LoVo (cell line): ENCODE results near the gene NADSYN1.

ENCODE experiments used
- DNase-seq: peaks from one replicate; pipeline ENCODE4 v3.0.0-alpha.2; 2016; ENCODE audit warnings: low spot score

The NADSYN1 gene

GRCh38 chr11:71491531-71491930 is 38.5 kb downstream of the NADSYN1 start:
- DNase-seq = no peak

DNA sequence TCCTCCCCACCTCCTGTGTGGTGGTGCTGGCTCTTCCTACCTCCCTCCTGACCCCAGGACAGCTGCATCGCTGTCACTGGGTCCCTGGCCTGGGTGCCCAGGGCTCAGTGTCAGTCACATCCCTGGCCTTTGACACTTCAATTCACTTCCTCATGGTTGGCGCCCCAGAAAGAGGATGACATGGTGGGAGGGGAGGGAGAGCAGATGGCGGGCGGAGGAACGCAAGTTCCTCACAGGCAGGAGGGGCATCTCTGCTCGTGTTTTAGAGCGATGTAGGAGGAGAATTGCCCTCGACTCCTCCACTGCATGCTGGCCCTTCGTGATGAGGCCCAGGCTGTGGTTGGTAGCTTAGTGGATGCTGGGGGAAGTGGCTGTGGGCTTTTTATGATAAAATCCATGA is 38.9 kb downstream of the NADSYN1 start:
- DNase-seq = no peak

GRCh38 chr11:71495286-71496230 is 42.6 kb downstream of the NADSYN1 start:
- no peak for DNase-seq

DNA sequence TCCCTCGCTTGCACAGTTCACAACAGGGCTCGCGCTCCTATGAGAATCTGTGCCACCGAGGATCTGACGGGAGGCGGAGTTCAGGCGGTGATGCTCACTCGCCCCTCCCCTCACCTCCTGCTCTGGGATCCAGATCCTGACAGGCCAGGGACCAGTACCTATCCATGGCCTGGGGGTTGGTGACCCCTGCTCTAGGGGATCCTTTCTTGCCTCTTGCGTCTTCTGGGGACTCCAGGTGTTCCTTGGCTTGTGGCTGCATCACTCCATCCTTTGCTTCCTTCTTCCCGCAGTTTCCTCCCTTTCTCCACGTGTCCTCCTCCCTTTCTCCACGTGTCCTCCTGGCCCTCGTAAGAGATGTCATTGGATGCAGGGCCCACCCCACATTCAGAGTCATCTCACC is 43.4 kb downstream of the NADSYN1 start:
- no peak for DNase-seq

- DNase-seq = no peak
Observed at GRCh38 chr11:71498091-71498490, 45.1 kb downstream of the NADSYN1 start.

GRCh38 chr11:71499125-71499524 is 46.1 kb downstream of the NADSYN1 start:
- no peak for DNase-seq

DNA sequence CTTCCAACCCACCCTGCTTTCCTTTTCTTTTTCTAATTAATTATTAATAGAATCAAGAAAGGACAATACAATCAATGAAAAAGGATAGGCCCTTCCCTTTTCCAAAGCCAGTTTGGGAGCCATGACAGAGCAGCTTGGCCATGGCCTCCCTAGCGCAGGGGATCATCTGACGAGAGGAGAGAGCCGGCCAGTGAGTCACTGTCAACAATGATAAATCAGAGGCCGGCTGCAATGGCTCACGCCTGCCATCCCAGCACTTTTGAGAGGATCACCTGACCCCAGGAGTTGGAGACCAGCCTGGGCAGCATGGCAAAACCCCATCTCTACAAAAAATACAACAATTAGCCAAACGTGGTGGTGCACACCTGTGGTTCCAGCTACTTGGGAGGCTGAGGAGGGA is 46.5 kb downstream of the NADSYN1 start:
- no peak for DNase-seq

GRCh38 chr11:71500601-71501021 is 47.6 kb downstream of the NADSYN1 start:
- DNase-seq = peak; percentile 52

GRCh38 chr11:71501071-71501985 is 48.3 kb downstream of the NADSYN1 start:
- DNase-seq = no peak

- no peak for DNase-seq
Observed at GRCh38 chr11:71502026-71502425, 49.0 kb downstream of the NADSYN1 start.

- no peak for DNase-seq
Observed at GRCh38 chr11:71502871-71503435, 50.0 kb downstream of the NADSYN1 start.

GRCh38 chr11:71504531-71504930 is 51.5 kb downstream of the NADSYN1 start:
- DNase-seq = no peak

- DNase-seq = no peak
Observed at GRCh38 chr11:71505001-71505400, 52.0 kb downstream of the NADSYN1 start.

DNA sequence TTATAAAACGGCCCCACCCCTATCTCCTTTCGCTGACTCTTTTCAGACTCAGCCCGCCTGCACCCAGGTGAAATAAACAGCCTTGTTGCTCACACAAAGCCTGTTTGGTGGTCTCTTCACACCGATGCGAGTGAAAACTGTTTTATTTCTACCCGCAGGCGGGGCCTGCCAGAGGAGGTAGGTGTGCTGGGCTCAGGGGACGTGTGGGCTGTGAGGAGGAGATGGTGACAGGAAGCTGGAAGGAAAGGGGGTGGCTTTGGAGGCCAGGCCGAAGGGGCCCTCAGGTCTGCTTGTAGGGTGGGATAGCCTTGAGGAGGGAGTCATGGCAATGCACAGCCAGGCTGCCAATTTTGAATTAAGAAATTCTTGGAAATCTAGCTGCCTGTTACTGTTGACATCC is 52.8 kb downstream of the NADSYN1 start:
- DNase-seq = no peak

DNA sequence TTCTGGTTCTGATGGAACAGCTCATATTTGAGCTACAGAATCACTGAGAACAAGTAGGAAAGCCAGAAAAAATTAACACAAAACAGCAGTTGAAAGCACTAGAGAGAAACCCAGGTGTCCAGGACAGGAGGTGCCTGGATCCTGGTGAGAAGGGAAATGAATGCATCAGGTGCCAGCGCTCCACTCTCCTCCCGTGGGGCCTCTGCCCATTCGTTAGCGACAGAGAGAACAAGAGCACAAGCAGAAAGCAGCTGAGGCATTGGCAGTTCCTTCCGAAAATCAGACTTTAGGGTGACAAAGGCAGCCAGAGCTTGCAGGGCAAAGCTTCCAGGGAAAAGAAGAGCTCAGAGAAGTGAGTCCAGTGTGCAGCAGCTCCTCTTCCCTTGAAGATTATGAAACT is 54.1 kb downstream of the NADSYN1 start:
- DNase-seq = no peak

DNA sequence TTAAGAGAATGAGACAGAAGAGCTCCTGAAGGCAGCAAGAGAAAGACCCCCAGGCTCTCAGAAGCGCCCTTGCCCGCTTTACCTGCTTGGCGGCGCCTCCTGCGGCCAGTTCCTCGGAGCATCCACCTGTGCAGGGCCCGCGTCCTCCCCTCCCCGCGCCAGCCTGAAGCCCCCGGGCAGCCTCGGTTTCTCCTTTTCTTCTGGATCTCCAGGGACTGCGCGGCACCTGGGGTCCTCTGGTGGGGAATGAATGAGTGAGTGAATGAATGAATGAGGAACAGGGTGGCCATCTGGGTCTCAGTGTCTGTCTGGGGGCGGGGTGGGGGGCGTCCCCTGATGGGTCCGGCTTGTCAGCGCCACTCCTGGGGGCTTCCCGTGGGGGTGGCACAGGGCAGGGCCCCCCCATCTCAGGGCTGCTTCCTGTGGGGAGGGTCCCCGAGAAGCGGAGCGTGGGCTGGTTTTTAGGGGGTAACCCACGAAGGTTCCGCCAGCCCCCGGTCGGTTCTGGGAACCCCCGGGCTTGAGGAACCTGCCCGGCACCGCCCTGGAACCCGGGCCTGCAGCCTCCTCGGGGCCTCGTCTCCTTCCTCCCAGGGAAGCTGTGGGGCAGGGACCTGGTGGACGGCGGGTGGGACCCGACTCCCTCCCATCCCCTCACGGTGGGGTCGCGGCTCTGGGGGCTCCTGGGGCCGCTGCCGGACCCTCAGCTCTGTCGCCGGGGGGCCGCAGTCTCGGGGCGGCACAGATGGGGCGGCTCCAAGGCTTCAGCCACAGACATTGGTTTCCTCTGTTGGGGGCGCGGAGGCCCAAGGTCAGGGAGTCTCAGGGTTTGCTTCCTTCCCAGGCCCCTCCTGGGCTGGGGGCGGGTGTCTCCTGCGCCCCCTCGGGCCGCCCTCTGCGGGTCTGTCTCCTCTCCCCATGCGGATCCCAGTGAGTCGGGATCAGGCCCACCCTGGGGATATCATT is 65.8 kb downstream of the NADSYN1 start:
- no peak for DNase-seq

DNA sequence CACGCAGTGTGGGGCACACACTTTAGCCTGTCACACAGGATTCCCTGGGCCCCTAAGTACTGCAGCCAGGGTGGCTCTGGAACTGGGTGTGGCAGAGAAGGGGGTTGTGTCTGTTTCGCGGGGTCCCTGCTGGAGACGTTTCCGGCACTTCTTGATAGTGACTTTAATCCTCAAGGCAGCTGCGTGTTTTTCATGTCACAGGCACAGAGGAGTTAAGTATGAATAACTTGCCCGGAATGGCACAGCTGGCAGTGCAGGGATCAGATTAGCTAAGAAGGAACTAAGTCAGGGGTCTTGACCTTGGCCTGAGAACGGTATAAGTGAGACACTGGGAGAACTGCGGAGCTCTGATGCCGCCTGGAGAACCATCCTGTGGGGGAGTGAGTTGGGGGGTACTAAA is 66.5 kb downstream of the NADSYN1 start:
- no peak for DNase-seq

- no peak for DNase-seq
Observed at GRCh38 chr11:71525188-71525937, 72.4 kb downstream of the NADSYN1 start.

GRCh38 chr11:71525938-71526495 is 73.0 kb downstream of the NADSYN1 start:
- DNase-seq = peak; percentile 12
